Epidermal melanocyte (primary cell): ENCODE data around the gene WRAP73.
"Not testable (repeated sequence)": the region's sequence is repeated elsewhere in the genome, so short reads cannot be mapped to it uniquely, and the experiment has no call there.

Source experiments
- DNase-seq: peaks from one replicate; pipeline ENCODE4 v3.0.0; 2011; ENCODE audit warnings: low spot score; ENCODE audit not compliant: insufficient read length

Gene WRAP73

GRCh38 chr1:3631320-3632260 lies 18.3 kb downstream of the WRAP73 start:
- DNase-seq = no peak

- DNase-seq = no peak
Observed at GRCh38 chr1:3630914-3631313, 19.0 kb downstream of the WRAP73 start.

- DNase-seq = no peak
Observed at GRCh38 chr1:3630161-3630611, 19.7 kb downstream of the WRAP73 start.

- DNase-seq = no peak
Observed at GRCh38 chr1:3629561-3630160, 20.2 kb downstream of the WRAP73 start.

GRCh38 chr1:3628445-3628844 lies 21.5 kb downstream of the WRAP73 start:
- no peak for DNase-seq

GRCh38 chr1:3627515-3628253 lies 22.2 kb downstream of the WRAP73 start:
- DNase-seq = no peak

- DNase-seq = no peak
Observed at GRCh38 chr1:3626025-3626424, 23.9 kb downstream of the WRAP73 start.

- DNase-seq = no peak
Observed at GRCh38 chr1:3625151-3625907, 24.6 kb downstream of the WRAP73 start.

- DNase-seq = peak; percentile 100
Observed at GRCh38 chr1:3624200-3625136, 25.4 kb downstream of the WRAP73 start, which contains the start of gene TPRG1L. TPRG1L (plus strand) TSS chr1:3625015; CDS start chr1:3625073, 58 bp downstream.

- no peak for DNase-seq
Observed at GRCh38 chr1:3623441-3624199, 26.3 kb downstream of the WRAP73 start.

GRCh38 chr1:3622102-3622501 lies 27.8 kb downstream of the WRAP73 start:
- DNase-seq = not testable (repeated sequence)

- DNase-seq = not testable (repeated sequence)
Observed at GRCh38 chr1:3621151-3621671, 28.7 kb downstream of the WRAP73 start.

- DNase-seq = no peak
Observed at GRCh38 chr1:3620708-3621107, 29.2 kb downstream of the WRAP73 start.

GRCh38 chr1:3618881-3619671 lies 30.8 kb downstream of the WRAP73 start:
- peak; percentile 97 for DNase-seq

- no peak for DNase-seq
Observed at GRCh38 chr1:3618531-3618880, 31.4 kb downstream of the WRAP73 start.

- DNase-seq = no peak
Observed at GRCh38 chr1:3617806-3618345, 32.0 kb downstream of the WRAP73 start.

GRCh38 chr1:3616861-3617260 lies 33.0 kb downstream of the WRAP73 start:
- DNase-seq = no peak
